ENCODE measurements around the gene DDX11.

The DDX11 gene

GRCh38 chr12:31117203-31118011 is 43.7 kb downstream of the DDX11 start (continued):
- TF ChIP-seq ZNF26 (tag by site-specific recombination; IDR thresholded peaks at IDR 0.05) (no peak), ZNF24 (tag by site-specific recombination; IDR thresholded peaks at IDR 0.05) (no peak), ZNF48 (tag by site-specific recombination; IDR thresholded peaks at IDR 0.05) (no peak), ZNF596 (tag by site-specific recombination; IDR thresholded peaks at IDR 0.05) (no peak), ZNF324 (tag by site-specific recombination; IDR thresholded peaks at IDR 0.05) (no peak), ZNF645 (tag by site-specific recombination; IDR thresholded peaks at IDR 0.05) (no peak), ZNF2 (tag by site-specific recombination; IDR thresholded peaks at IDR 0.05) (no peak), ZNF521 (tag by site-specific recombination; IDR thresholded peaks at IDR 0.05) (no peak), GLIS2 (tag by site-specific recombination; IDR thresholded peaks at IDR 0.05) (peak; percentile 97), ZNF449 (tag by site-specific recombination; IDR thresholded peaks at IDR 0.05) (no peak), ZNF404 (tag by site-specific recombination; IDR thresholded peaks at IDR 0.05) (no peak), ZNF621 (tag by site-specific recombination; IDR thresholded peaks at IDR 0.05) (no peak), ZNF501 (tag by site-specific recombination; IDR thresholded peaks at IDR 0.05) (peak; percentile 49; the same call in 1 of the 2 replicates), ZNF366 (tag by site-specific recombination; conservative IDR thresholded peaks at IDR 0.05) (peak; percentile 58), ZNF670 (tag by site-specific recombination; IDR thresholded peaks at IDR 0.05; ENCODE audit: low read depth) (no peak), ZBTB10 (tag by site-specific recombination; IDR thresholded peaks at IDR 0.05) (peak; percentile 86), ZNF311 (tag by site-specific recombination; IDR thresholded peaks at IDR 0.05; ENCODE audit: borderline replicate concordance) (no peak), RBAK (tag by site-specific recombination; IDR thresholded peaks at IDR 0.05) (no peak), YY1 (tag by site-specific recombination; IDR thresholded peaks at IDR 0.05) (no peak)

Measured in HEK293 (cell line).